NK-92 treated with Interleukin-12 subunit alpha and Interleukin-12 subunit beta, amount 100 ng/mL, for 24 hours (cell line): ENCODE results near the gene DLEC1.
"Not testable (repeated sequence)": the region's sequence is repeated elsewhere in the genome, so short reads cannot be mapped to it uniquely, and the experiment has no call there.

ENCODE experiments used
- DNase-seq: peaks from one replicate; lab custom pipeline; 2025; lab: John Stamatoyannopoulos, UW

The DLEC1 gene

GRCh38 chr3:38018296-38019266 lies 20.4 kb upstream of the DLEC1 start:
- DNase-seq = no peak

- DNase-seq = no peak
Observed at GRCh38 chr3:38019658-38020341, 19.2 kb upstream of the DLEC1 start.

GRCh38 chr3:38020342-38020726 lies 18.7 kb upstream of the DLEC1 start:
- no peak for DNase-seq

- DNase-seq = no peak
Observed at GRCh38 chr3:38021196-38021595, 17.8 kb upstream of the DLEC1 start.

- no peak for DNase-seq
Observed at GRCh38 chr3:38022301-38022700, 16.7 kb upstream of the DLEC1 start.

- no peak for DNase-seq
Observed at GRCh38 chr3:38022896-38023709, 15.9 kb upstream of the DLEC1 start.

- no peak for DNase-seq
Observed at GRCh38 chr3:38026856-38027255, 12.2 kb upstream of the DLEC1 start.

- DNase-seq = no peak
Observed at GRCh38 chr3:38027466-38028465, 11.2 kb upstream of the DLEC1 start.

- no peak for DNase-seq
Observed at GRCh38 chr3:38028621-38029361, 10.2 kb upstream of the DLEC1 start.

GRCh38 chr3:38029400-38030125 lies 9.4 kb upstream of the DLEC1 start, which contains the start of gene PLCD1:
TSS of gene PLCD1 (minus strand) at chr3:38029642. CDS start at chr3:38029539, 103 bp downstream.
- no peak for DNase-seq

- DNase-seq = no peak
Observed at GRCh38 chr3:38030126-38031021, 8.6 kb upstream of the DLEC1 start.

- no peak for DNase-seq
Observed at GRCh38 chr3:38031022-38031994, 7.7 kb upstream of the DLEC1 start.

- DNase-seq = no peak
Observed at GRCh38 chr3:38032328-38032865, 6.6 kb upstream of the DLEC1 start.

GRCh38 chr3:38033586-38033985 lies 5.4 kb upstream of the DLEC1 start:
- DNase-seq = not testable (repeated sequence)

- not testable (repeated sequence) for DNase-seq
Observed at GRCh38 chr3:38034335-38034734, 4.7 kb upstream of the DLEC1 start.

GRCh38 chr3:38036286-38036685 lies 2.7 kb upstream of the DLEC1 start:
- no peak for DNase-seq

GRCh38 chr3:38036906-38037305 lies 2.1 kb upstream of the DLEC1 start:
- DNase-seq = no peak
